Measurements from ENCODE around the gene LPP.

DNA sequence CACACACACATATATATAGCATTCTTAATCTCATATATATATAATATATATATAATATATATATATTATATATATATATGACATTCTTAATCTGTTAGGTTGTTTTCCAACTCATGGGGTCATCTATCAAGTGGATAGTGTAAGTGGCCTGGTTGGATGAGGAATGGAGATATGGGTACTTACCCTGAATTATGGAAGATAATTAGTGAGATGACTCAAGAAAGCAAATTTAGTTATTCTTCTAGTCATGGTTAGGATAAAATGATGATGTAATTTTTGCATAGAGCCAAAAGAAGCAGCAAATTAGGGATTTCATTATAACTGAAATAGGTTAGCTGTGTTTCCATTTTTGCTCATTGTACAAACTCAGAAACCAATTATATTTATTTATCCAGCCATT lies 448.2 kb downstream of the LPP start:
- TF ChIP-seq, protein P1, sequence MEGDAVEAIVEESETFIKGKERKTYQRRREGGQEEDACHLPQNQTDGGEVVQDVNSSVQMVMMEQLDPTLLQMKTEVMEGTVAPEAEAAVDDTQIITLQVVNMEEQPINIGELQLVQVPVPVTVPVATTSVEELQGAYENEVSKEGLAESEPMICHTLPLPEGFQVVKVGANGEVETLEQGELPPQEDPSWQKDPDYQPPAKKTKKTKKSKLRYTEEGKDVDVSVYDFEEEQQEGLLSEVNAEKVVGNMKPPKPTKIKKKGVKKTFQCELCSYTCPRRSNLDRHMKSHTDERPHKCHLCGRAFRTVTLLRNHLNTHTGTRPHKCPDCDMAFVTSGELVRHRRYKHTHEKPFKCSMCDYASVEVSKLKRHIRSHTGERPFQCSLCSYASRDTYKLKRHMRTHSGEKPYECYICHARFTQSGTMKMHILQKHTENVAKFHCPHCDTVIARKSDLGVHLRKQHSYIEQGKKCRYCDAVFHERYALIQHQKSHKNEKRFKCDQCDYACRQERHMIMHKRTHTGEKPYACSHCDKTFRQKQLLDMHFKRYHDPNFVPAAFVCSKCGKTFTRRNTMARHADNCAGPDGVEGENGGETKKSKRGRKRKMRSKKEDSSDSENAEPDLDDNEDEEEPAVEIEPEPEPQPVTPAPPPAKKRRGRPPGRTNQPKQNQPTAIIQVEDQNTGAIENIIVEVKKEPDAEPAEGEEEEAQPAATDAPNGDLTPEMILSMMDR (IDR thresholded peaks at IDR 0.05; ENCODE audit: borderline replicate concordance, extremely low read depth, low read length, poor library complexity, severe bottlenecking), result no peak
- no peak for TF ChIP-seq EZH2 (IDR thresholded peaks at IDR 0.05; ENCODE audit: borderline replicate concordance, low read depth, low read length, severe bottlenecking)

Data from DND-41 (cell line).